ENCODE results near the gene SEC24D.
A peak's percentile ranks its signal among the peaks of the same experiment; 100 is the strongest.

GRCh38 chr4:118682928-118683327, 153.0 kb downstream of the SEC24D start:
- TF ChIP-seq CTCF (IDR thresholded peaks at IDR 0.05) (peak; percentile 51), REST (IDR thresholded peaks at IDR 0.05; ENCODE audit: insufficient read depth in 1 of 2, low read depth in 2 of 2, low read length in 1 of 2) (no peak), POLR2AphosphoS5 (IDR thresholded peaks at IDR 0.05; ENCODE audit: low read depth, low read length) (no peak), SIN3A (IDR thresholded peaks at IDR 0.05; ENCODE audit: borderline replicate concordance, insufficient read depth, low read depth, low read length) (no peak)

Measured in Panc1 (cell line).